Inflammatory macrophage treated with lipopolysaccharide for 1 hour (primary cell): ENCODE results near the gene AMDHD1.
"Not testable (repeated sequence)": the region's sequence is repeated elsewhere in the genome, so short reads cannot be mapped to it uniquely, and the experiment has no call there.

Experiments used
- DNase-seq, 2 donors: peaks; one replicate each; pipeline ENCODE4 v3.0.0-alpha.2; 2020 to 2022

AMDHD1 gene

DNA sequence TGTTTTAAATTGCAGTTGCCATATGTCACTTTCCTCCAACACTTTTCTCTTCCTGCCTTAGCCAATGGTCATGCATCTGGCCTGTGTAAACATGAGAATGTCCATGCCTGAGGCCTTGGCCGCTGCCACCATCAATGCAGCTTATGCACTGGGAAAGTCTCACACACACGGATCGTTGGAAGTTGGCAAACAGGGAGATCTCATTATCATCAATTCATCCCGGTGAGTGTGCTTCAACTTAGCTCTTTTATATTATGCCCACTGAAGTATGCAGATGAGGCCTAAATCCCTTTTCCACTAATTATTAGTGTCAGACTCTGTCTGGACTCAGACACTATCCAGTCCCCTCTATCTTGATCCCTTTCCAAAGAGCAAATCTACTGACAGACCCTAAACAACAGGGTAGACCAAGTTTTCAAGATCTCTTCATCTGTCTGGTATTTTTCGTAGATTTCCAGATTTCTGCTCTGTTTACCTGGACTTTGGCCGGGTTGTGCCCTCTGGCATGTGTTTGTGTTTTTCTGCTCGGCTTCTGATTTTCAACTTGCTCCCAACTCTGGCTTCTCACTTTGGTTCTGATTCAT lies 23.2 kb downstream of the AMDHD1 start:
- no peak for DNase-seq

- no peak for DNase-seq
These were observed 24.2 kb downstream of the AMDHD1 start for GRCh38 chr12:95967301-95967700.

DNA sequence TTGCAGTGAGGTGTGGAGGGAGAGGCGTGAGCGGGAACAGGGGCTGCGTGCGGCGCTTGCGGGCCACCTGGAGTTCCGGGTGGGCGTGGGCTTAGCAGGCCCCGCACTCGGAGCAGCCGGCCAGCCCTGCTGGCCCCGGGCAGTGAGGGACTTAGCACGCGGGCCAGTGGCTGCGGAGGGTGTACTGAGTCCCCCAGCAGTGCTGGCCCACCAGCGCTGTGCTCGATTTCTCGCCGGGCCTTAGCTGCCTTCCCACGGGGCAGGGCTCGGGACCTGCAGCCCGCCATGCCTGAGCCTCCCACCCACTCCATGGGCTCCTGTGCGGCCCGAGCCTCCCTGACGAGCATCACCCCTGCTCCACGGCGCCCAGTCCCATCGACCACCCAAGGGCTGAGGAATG lies 26.0 kb downstream of the AMDHD1 start:
- DNase-seq, result not testable (repeated sequence)

DNA sequence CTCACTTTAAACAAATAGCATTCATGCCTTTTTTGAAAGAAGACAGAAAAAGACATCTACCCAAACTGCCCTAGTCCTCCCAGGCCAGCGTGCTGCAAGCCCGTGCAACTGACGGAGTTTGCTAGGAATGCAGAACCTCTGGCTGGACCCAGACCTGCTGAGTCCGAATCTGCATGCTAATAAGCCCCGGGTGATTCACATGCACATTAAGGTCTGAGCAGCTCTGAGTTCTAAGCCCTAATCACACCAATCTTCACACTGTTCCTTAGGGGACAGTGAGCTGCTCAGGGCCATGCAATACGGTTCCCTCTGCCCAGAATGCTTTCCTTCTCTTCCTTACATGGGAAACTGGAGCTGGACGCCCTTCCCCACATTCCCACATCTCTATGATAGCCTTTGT lies 27.8 kb downstream of the AMDHD1 start:
- DNase-seq, result no peak

- DNase-seq, result no peak
These were observed 29.8 kb downstream of the AMDHD1 start for GRCh38 chr12:95972832-95973456.

DNA sequence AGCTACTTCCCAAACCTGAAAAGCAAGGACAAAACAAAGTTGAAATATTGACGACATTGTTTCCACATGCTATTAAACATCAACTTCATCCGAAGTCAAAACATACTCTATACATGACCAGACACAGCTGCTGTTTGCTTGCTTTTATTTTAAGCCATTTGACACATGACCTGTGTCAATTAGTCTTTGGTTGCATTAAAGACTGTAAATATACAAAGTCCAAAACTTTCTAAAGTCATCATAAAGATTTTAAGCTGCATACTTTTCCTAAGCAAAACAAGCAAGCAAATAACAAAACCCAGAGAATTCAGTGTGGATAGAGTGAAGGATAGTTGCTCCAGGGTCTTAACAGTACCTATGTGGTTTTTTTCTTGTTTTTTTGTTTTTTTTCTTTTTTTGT lies 31.2 kb downstream of the AMDHD1 start:
- no peak for DNase-seq

- no peak for DNase-seq
These were observed 32.4 kb downstream of the AMDHD1 start for GRCh38 chr12:95975491-95975890.

DNA sequence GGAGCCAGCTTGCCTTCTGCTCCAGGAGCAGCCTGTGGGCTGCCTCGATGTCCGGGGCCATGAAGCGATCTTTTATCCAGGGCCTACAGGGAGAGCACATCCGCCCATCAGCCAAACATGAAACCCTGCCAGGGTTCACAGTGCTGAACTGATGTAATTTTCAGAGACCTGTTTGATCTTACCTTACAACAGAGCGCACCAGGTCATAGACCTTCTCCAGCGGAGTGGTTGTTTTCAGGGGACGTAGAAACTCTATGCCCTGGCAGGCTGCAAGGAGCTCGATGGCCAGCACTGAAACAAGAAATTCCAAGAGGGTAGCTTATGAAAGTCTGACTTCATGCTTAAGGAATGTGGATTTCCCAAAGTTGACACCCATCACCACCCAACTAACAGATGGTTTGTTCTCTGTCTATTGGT lies 33.3 kb downstream of the AMDHD1 start:
- no peak for DNase-seq

DNA sequence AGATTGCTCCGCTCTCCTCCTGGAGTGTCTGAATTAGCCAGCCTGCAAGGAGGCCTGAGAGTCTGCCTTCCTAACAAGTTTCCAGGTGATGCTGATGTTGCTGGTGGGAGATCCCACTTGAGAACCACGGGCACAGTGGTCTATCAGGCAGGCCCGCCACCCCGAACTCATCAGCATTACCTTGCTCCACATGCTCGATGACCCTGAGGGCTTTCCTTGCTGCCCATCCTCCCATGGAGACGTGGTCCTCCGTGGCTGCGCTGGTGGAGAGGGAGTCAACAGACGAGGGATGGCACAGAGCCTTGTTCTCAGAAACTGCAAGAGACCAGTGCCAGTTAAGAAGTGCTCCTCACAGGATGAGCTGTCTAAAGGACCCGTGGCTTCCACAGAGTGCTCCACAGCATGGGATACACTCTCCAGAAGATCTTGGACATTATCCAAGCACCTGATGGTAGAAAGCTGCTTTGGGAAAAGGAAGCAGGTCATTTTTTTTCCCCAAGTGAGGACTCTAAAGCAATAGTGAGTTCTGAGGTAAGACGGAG lies 34.7 kb downstream of the AMDHD1 start:
- DNase-seq, result no peak

- no peak for DNase-seq
These were observed 35.2 kb downstream of the AMDHD1 start for GRCh38 chr12:95978351-95978750.

DNA sequence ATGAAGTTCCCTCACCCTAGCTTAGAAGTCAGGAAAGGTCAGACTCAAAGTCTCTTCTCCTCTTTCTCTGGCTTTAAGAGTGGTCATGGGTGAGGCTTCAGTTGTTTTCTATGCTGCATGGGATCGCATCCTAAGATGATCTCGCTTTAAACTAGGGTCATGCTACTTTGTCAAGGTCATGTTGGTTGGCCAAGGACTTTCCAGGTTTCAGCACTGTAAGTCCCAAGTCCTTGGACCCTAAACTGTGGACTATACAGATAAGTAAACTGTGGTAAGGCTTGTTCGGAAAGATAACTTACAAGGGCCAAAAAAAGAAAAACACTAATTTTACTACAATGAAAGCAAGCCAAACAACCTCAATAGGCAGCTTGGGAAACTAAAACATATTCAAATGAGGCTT lies 35.6 kb downstream of the AMDHD1 start:
- no peak for DNase-seq

DNA sequence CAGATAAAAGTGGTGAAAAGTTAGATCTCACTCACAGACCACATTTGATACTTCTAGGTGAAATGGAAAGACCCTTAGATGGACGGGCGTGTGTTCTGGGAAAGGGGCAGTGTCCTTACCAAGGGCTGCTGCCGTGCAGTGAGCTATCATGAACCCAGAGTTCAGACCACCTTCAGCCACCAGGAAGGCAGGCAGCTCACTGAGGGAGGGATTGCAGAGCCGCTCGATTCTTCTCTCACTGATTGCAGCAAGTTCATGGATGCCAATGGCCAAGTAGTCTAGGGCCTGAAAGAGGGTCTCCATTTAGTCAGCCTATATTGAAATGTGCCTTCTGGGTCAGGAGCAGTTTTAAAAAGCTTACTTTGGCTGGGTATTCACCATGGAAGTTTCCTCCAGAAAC lies 37.3 kb downstream of the AMDHD1 start:
- DNase-seq, result no peak

- DNase-seq, result no peak
These were observed 39.5 kb downstream of the AMDHD1 start for GRCh38 chr12:95982602-95983001.

DNA sequence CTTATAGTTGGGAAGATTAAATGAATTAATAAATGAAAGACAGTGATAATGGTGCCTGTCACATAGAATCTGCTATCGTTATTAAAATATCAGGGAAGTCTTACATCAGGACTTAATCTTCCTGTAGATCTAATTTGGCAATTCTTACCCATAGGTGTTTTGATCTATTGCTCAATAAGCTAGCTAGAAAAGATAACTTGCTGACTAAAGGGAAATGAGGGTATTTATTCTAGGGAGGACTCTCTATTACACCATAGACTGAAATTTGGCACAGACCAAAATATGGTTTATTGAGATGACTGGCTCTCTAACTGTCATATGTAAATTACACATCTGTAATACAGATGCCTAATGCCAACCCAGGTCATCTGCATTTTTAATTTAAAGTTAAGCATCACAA lies 41.6 kb downstream of the AMDHD1 start:
- DNase-seq, result no peak

GRCh38 chr12:95986635-95987570 lies 43.8 kb downstream of the AMDHD1 start:
- DNase-seq, result no peak

GRCh38 chr12:95988506-95989275 lies 45.6 kb downstream of the AMDHD1 start:
- DNase-seq, result no peak

DNA sequence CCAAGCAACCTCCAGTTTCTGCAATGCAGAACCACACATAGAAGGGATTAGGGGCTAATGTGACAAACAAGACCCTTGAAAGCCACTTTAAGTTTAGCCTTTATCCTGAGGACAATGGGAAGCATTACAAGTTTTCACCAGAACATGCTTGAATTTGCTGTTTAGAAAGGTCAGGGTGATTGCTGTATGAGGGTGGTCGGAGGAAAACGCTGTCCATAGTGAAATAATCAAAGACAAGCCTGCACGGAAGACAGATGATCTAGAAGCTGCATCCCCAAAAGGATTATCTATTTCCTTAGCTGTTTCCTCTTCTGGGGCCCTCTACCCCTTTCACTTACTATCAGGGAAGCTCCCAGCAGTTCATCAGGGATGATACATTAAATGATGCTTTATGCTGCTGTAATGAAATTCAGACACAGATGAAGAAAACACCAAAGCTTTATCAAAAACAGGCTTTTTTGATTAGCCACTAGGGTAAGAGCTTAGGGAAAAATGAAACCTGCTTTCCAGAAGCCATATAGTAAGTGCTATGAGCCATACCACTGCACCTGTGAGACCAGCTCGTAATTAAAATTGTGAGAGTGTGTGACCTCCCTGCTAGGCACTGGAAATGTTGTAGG lies 46.5 kb downstream of the AMDHD1 start:
- DNase-seq, result no peak

DNA sequence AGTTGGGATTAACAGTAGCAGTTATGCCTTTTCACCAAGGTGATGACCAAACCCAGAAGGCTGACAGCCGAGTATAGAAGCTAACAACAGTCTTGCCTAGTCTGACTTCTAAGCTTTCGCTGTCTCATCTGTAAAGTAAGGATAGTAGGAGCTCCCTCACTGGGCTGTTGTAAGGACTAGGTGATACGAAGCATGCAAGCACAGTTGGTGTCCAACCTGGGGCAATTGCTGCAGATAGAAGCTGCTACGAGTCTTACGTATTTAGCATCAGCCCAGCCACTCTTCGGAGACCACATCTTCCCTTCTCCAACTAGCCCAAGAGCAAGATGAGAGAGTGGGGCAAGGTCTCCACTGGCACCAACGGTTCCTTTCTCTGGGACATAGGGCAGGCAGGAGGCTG lies 47.0 kb downstream of the AMDHD1 start:
- no peak for DNase-seq

GRCh38 chr12:95993907-95994306 lies 50.8 kb downstream of the AMDHD1 start:
- no peak for DNase-seq

DNA sequence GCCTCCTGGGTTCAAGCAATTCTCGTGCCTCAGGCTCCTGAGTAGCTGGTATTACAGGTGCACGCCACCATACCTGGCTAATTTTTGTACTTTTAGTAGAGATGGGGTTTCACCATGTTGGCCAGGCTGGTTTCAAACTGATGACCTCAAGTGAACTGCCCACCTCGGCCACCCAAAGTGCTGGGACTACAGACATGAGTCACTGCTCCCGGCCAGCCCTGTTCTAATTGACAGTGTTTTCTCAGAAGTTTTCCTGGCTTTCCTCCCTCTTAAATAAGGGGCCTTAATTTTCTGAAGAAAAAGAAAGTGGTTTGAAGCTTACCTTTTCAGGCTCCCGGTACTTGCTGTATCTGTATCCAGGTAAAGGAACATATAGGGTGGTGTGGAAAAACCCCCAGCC lies 51.3 kb downstream of the AMDHD1 start:
- DNase-seq, result no peak

GRCh38 chr12:95995238-95996031 lies 52.3 kb downstream of the AMDHD1 start:
- no peak for DNase-seq
